HG03460 (cell line): ENCODE data around the gene KRTAP6-1.

Experiments
- ATAC-seq: cut with Tn5 transposase; IDR thresholded peaks from one replicate; pipeline ENCODE4 v1.9.1; 2021; ENCODE audit not compliant: unreplicated experiment

Gene KRTAP6-1

GRCh38 chr21:30579346-30579745 lies 34.4 kb downstream of the KRTAP6-1 start:
- no peak for ATAC-seq

GRCh38 chr21:30577766-30578165 lies 36.0 kb downstream of the KRTAP6-1 start:
- no peak for ATAC-seq

GRCh38 chr21:30567617-30568016 lies 46.1 kb downstream of the KRTAP6-1 start:
- no peak for ATAC-seq

GRCh38 chr21:30563630-30564029 lies 50.1 kb downstream of the KRTAP6-1 start:
- no peak for ATAC-seq
